ENCODE results near the gene CDC42EP1.

CDC42EP1 gene

GRCh38 chr22:37559901-37560607 lies at the start of gene CDC42EP1:
CDC42EP1 (plus strand) TSS chr22:37560480; CDS start chr22:37566350, 5,870 bp downstream.
- H4K20me1 ChIP-seq: peaks cover 14% of the 10 kb centered on the region
- peak within 1 kb of the TSS; percentile 90 for H3K4me2 ChIP-seq
- peaks cover 53% of the 10 kb centered on the region for H3K4me1 ChIP-seq
- TF ChIP-seq Cebpa-rat (IDR thresholded peaks at IDR 0.05): no peak
- no peaks in the 10 kb centered on the region for H3K36me3 ChIP-seq
- H3K9me3 ChIP-seq: no peaks in the 10 kb centered on the region
- H3K4me3 ChIP-seq: peak within 1 kb of the TSS; percentile 62
- H3K27me3 ChIP-seq: peaks cover 68% of the 10 kb centered on the region
- H3K9ac ChIP-seq: peak within 1 kb of the TSS; percentile 48; the same call in 1 of the 2 replicates
- no peak within 1 kb of the TSS; the same call in 1 of the 2 replicates for H3K27ac ChIP-seq

DNA sequence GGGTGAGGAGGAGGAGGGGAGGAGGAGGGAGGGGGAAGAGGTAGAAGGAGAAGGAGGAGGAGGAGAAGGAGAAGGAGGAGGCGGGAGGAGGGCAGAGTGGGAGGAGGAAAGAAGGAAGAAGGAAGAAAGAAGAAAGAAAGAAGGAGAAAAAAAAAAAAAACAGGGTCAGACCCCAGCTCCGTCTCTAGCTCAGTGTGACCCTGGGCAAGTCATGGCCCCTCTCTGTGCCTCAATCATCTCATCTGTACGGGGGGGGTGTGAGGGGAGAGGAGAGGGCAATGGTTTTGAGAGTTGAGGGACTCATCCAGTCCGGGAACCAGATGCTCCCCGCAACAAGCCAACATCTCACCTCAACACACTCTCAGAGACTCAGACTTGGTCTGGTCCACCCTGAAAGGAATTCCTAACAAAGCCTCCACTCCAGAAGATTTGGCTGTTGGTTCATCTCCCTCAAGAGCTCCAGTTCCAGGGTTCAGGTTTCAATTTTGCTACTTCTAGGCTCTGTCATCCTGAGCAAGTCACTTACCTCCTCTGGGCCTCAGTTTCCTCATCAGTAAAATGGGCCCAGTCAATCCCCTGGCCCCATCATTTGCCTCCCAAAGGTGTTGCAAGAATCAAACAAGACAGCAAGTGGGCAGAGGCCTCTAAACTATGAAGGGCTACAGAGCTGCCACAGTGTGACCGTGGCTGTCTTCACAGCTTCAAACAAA lies 48.7 kb upstream of the CDC42EP1 start:
- Histone ChIP-seq H3K4me2 (peak overlapping the region; percentile 7; the same call in 1 of the 2 replicates), H3K9ac (no peak overlapping the region), H3K4me3 (no peak overlapping the region), H3K27ac (no peak overlapping the region), H3K9me3 (no peaks in the 10 kb centered on the region), H3K36me3 (no peaks in the 10 kb centered on the region), H4K20me1 (peaks cover 8% of the 10 kb centered on the region; the same call in 1 of the 2 replicates), H3K27me3 (peaks cover 42% of the 10 kb centered on the region), H3K4me1 (peaks cover 30% of the 10 kb centered on the region)
- TF ChIP-seq Cebpa-rat (IDR thresholded peaks at IDR 0.05): no peak

DNA sequence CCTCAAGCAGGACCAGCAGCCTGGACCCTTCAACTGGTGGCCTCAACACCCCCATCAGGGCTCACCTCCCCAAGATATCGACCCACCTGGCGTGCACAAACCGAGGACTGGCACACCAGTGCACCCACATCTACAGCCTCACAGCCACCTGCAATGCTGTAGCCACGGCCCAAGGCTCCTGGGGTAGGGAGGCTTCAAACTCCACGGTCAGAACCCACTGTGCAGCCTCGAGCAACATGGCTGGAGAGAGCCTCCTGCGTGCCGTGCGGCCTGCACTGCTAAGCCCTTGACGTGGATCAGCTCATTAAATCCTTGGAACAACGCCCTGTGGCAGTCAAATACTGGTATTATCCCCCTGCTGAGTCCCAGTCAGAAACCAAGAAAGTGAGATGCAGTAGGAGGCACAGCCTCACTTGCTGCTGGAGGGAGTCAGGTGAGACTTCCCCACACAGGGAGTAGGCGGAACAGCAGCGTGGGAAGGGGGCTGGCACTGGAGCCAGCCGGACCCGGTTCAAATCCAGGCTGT lies 45.7 kb upstream of the CDC42EP1 start:
- Histone ChIP-seq H3K36me3 (no peaks in the 10 kb centered on the region), H3K9ac (no peak overlapping the region), H3K27ac (no peak overlapping the region), H4K20me1 (peaks cover 19% of the 10 kb centered on the region), H3K4me2 (no peak overlapping the region), H3K27me3 (peaks cover 73% of the 10 kb centered on the region), H3K9me3 (no peaks in the 10 kb centered on the region), H3K4me3 (no peak overlapping the region), H3K4me1 (peaks cover 41% of the 10 kb centered on the region)
- no peak for TF ChIP-seq Cebpa-rat (IDR thresholded peaks at IDR 0.05)

DNA sequence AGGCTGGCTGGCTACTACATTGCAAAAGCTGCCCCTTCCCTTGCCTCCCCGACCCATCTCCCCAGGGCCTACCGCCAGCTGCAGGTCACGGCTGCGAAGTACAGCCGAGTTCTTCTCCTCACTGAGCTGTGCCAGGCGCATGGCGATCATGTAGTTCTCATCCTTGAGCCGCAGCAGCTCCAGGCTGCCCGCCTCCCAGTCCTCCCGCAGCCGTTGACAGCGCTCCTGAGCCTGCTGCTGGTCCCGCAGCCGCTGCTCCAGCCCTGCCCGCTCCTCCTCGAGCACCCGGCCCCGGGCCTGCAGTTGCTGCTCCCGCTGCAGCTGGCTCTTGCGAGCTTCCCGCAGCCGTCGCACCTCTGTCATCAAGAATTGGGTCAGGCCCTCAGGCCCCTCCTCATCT lies 44.4 kb upstream of the CDC42EP1 start:
- Histone ChIP-seq H3K36me3 (no peaks in the 10 kb centered on the region), H3K4me2 (no peak overlapping the region), H3K4me3 (no peak overlapping the region), H3K9me3 (no peaks in the 10 kb centered on the region), H3K4me1 (peaks cover 35% of the 10 kb centered on the region), H3K9ac (no peak overlapping the region), H3K27ac (no peak overlapping the region), H3K27me3 (peaks cover 83% of the 10 kb centered on the region), H4K20me1 (peaks cover 27% of the 10 kb centered on the region)
- no peak for TF ChIP-seq Cebpa-rat (IDR thresholded peaks at IDR 0.05)

GRCh38 chr22:37516456-37516855 lies 43.8 kb upstream of the CDC42EP1 start:
- no peak overlapping the region for H3K4me3 ChIP-seq
- H3K36me3 ChIP-seq: no peaks in the 10 kb centered on the region
- peaks cover 89% of the 10 kb centered on the region for H3K27me3 ChIP-seq
- H3K27ac ChIP-seq: no peak overlapping the region
- H3K9me3 ChIP-seq: no peaks in the 10 kb centered on the region
- H4K20me1 ChIP-seq: peaks cover 30% of the 10 kb centered on the region
- no peak overlapping the region for H3K9ac ChIP-seq
- no peak overlapping the region for H3K4me2 ChIP-seq
- TF ChIP-seq Cebpa-rat (IDR thresholded peaks at IDR 0.05): no peak
- H3K4me1 ChIP-seq: peaks cover 33% of the 10 kb centered on the region

GRCh38 chr22:37517826-37518450 lies 42.3 kb upstream of the CDC42EP1 start:
- Histone ChIP-seq H4K20me1 (peaks cover 34% of the 10 kb centered on the region), H3K36me3 (no peaks in the 10 kb centered on the region), H3K27me3 (peaks cover 98% of the 10 kb centered on the region), H3K4me3 (no peak overlapping the region), H3K9me3 (no peaks in the 10 kb centered on the region), H3K9ac (no peak overlapping the region), H3K4me1 (peaks cover 18% of the 10 kb centered on the region), H3K4me2 (no peak overlapping the region), H3K27ac (no peak overlapping the region)
- TF ChIP-seq Cebpa-rat (IDR thresholded peaks at IDR 0.05): no peak

DNA sequence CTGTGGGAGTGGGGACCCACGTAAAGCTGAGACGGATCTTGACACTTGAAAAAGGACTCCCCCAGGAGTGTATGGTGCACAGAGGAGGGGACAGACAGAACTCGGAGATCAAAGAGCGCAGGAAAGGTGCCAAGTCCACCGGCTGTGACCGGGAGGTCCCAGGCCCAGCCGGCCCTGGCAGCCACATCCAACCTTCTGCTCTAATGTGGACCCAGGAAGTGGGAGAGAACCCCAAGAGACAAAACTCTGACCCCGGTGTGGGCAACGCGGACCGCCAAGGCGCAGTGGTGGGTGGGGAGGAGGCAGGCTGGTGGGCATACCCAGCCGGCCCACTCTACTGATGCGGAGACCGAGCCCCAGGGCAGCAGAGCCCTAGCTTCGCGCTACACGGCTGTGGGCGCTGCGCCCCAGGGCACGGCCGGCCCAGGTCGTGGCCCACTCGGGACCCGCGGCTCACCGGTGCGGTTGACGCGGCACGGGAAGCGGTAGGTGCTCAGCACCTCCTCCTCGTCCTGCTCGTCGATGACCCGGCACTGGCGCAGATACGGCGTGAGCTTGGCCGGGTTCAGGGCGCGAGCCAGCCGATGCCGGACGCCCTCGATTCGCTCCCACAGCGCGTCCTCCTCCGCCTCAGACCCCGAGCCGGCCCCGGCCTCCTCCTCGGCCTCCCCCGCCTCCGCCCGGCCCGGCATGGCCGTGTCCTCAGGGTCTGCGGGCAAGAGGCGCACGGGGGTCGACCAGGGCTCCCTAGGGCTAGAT lies 41.6 kb upstream of the CDC42EP1 start:
- H3K4me3 ChIP-seq: peak overlapping the region; percentile 66
- peaks cover 14% of the 10 kb centered on the region for H3K4me1 ChIP-seq
- H4K20me1 ChIP-seq: peaks cover 34% of the 10 kb centered on the region
- peaks cover 96% of the 10 kb centered on the region for H3K27me3 ChIP-seq
- no peaks in the 10 kb centered on the region for H3K9me3 ChIP-seq
- no peak overlapping the region for H3K27ac ChIP-seq
- no peaks in the 10 kb centered on the region for H3K36me3 ChIP-seq
- TF ChIP-seq Cebpa-rat (IDR thresholded peaks at IDR 0.05): no peak
- 0 out of 2 replicates have a peak overlapping the region, but pooled peaks have one; percentile 19 for H3K9ac ChIP-seq
- peak overlapping the region; percentile 86 for H3K4me2 ChIP-seq

- Histone ChIP-seq H3K9me3 (no peaks in the 10 kb centered on the region), H3K27me3 (peaks cover 88% of the 10 kb centered on the region), H3K4me1 (peaks cover 14% of the 10 kb centered on the region), H3K36me3 (no peaks in the 10 kb centered on the region), H4K20me1 (peaks cover 34% of the 10 kb centered on the region), H3K9ac (0 out of 2 replicates have a peak within 1 kb of the TSS, but pooled peaks have one; percentile 19), H3K4me3 (peak within 1 kb of the TSS; percentile 66), H3K4me2 (peak within 1 kb of the TSS; percentile 86), H3K27ac (no peak within 1 kb of the TSS)
- TF ChIP-seq Cebpa-rat (IDR thresholded peaks at IDR 0.05): no peak
Observed at GRCh38 chr22:37519268-37520195, 40.7 kb upstream of the CDC42EP1 start, which contains the start of gene CARD10. CARD10 (minus strand) TSS chr22:37519415; CDS start chr22:37519200, 215 bp downstream.

All from BLaER1 (cell line).